ENCODE results near the gene SETDB1. TPM values are rescaled to one million over a fixed set of nuclear protein-coding genes. Genes with fewer than 3 reads are reported as not detected.
A peak's percentile ranks its signal among the peaks of the same experiment; 100 is the strongest.
"Not testable (repeated sequence)": the region's sequence is repeated elsewhere in the genome, so short reads cannot be mapped to it uniquely, and the experiment has no call there.

Gene SETDB1
- total and polyA plus RNA-seq, 7 experiments from 2014 or later = 13.4 to 94.9 (median 57.4) TPM

DNA sequence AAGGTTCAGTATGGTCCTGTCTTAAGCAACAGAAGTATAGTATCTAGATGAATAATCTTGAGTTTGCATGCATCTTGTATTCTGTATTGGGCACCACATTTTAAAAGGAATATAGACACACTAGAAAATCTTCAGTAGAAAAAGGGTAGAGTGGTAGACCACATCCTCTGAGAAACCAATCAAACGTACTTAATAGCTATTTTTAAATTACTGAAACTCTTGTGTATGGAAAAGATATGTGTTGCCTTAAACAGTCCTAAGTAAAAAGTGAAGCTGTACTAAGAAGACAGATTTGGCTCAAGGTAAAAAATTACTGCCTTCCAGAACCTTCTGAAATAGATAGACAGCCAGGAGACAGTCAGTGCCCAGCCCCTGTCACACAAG, 36.1 kb upstream of the SETDB1 start:
- DNase-seq (peak in 6 of 9 donors; percentile 28 to 62 (median 56)), ATAC-seq (peak; percentile 61)
- Mint-ChIP-seq H3K27me3 (peaks cover 0 to 6% (median 0%) of the 10 kb centered on the region in 5 donors), H3K9me3 (peaks cover 0 to 2% (median 0%) of the 10 kb centered on the region in 11 donors), H3K4me1 (peaks cover 16 to 34% (median 29%) of the 10 kb centered on the region in 7 donors), H3K4me3 (peak overlapping the region; percentile 10 to 81 (median 64)), H3K36me3 (peaks cover 0 to 3% (median 0%) of the 10 kb centered on the region in 5 donors), H3K27ac (peak overlapping the region in 5 of 9 donors; percentile 2 to 55 (median 42))
- Histone ChIP-seq H3K27ac (ENCODE audit: low read depth, low read length) (no peak overlapping the region), H3K27me3 (ENCODE audit: control insufficient read depth in 2 of 2, insufficient read depth in 2 of 2, low read length in 2 of 2) (no peaks in the 10 kb centered on the region), H3K9me3 (ENCODE audit: control insufficient read depth in 2 of 3, low read length in 3 of 3) (no peaks in the 10 kb centered on the region), H3K4me3 (ENCODE audit: low read length) (peak overlapping the region; percentile 5), H3K36me3 (ENCODE audit: control insufficient read depth in 2 of 3, insufficient read depth in 3 of 3, low read length in 3 of 3) (no peaks in the 10 kb centered on the region), H3K4me1 (ENCODE audit: control insufficient read depth in 2 of 2, insufficient read depth in 2 of 2, low read length in 2 of 2) (peaks cover 11 to 16% of the 10 kb centered on the region in 2 donors)
- CTCF ChIA-PET = interaction anchor here (0.5 to 1.1 kb wide), 2 partner anchors 21 to 29 kb away, joined by 3 to 4 read pairs; no protein-coding TSS in a partner anchor
- intact Hi-C loops (cut with micrococcal nuclease) = loop anchor here in 1 of 2 donors (1.0 to 2.0 kb wide), 2 partner anchors 14 to 33 kb away; partner anchors contain the start of gene ARNT
- POLR2A ChIA-PET = interaction anchor here (0.7 kb wide), 1 partner anchor 13 kb away, joined by 4 read pairs; no protein-coding TSS in a partner anchor

DNA sequence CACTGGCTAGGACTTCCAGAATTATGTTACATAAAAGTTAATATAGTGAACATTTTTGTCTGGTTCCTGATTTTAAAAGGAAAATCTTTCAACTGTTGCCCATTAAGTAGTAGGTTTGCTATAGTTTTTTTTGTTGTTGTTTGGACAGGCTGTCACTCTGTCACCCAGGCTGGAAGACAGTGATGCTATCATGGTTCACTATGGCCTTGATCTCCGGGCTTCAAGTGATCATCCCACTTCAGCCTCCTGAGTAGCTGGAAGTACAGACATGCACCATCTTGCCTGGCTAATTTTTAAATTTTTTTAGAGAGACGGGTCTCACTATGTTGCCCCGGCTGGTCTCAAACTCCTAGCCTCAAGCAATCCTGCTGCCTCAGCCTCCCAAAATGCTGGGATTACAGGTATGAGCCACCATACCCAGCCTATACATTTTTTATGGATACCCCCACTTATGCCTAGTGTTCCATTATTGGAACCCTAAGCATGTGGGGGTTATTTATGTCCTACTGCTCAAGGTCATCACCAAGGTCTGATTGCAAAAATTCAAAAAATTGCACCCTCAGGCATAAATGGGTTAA, 32.7 kb upstream of the SETDB1 start:
- no peak for ATAC-seq
- ChIA-PET CTCF (no interaction called here), POLR2A (interaction anchor here (0.6 kb wide), 2 partner anchors 264 to 624 kb away, joined by 3 read pairs; partner anchors contain the start of gene APH1A)
- peaks cover 13 to 34% (median 26%) of the 10 kb centered on the region in 7 donors for H3K4me1 Mint-ChIP-seq
- H3K9me3 Mint-ChIP-seq = peaks cover 0 to 2% (median 0%) of the 10 kb centered on the region in 11 donors
- Histone ChIP-seq H3K4me1 (ENCODE audit: control insufficient read depth in 2 of 2, insufficient read depth in 2 of 2, low read length in 2 of 2) (peaks cover 11 to 16% of the 10 kb centered on the region in 2 donors), H3K27ac (ENCODE audit: low read depth, low read length) (no peak overlapping the region), H3K27me3 (ENCODE audit: control insufficient read depth in 2 of 2, insufficient read depth in 2 of 2, low read length in 2 of 2) (no peaks in the 10 kb centered on the region), H3K4me3 (ENCODE audit: low read length) (no peak overlapping the region), H3K9me3 (ENCODE audit: control insufficient read depth in 2 of 3, low read length in 3 of 3) (no peaks in the 10 kb centered on the region), H3K36me3 (ENCODE audit: control insufficient read depth in 2 of 3, insufficient read depth in 3 of 3, low read length in 3 of 3) (no peaks in the 10 kb centered on the region)
- intact Hi-C loops (cut with micrococcal nuclease) = no loop called here
- no peak for DNase-seq
- no peak overlapping the region for H3K4me3 Mint-ChIP-seq
- H3K27ac Mint-ChIP-seq = no peak overlapping the region
- H3K36me3 Mint-ChIP-seq = peaks cover 0 to 3% (median 0%) of the 10 kb centered on the region in 5 donors
- H3K27me3 Mint-ChIP-seq = peaks cover 0 to 9% (median 0%) of the 10 kb centered on the region in 5 donors

DNA sequence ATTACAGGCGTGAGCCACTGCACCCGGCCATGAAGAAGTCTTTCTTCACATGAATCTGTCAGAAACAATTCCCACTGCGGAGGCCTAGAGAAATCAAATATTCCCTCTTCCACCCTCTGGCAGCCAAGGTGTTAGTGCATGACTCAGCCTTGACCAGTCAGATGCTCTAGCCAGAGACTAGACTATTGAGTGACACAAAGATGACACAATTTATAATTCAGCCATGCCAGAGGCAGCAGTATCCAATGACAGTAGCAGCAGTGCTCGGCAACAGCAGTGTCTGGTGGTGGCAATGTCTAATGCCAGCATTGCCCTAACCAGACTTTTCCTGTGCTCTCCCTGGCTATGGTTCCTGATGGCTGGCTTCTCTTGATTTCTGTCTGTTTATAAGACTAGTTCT, 30.5 kb upstream of the SETDB1 start:
- no peaks in the 10 kb centered on the region for H3K36me3 ChIP-seq (ENCODE audit: control insufficient read depth in 2 of 3, insufficient read depth in 3 of 3, low read length in 3 of 3)
- Mint-ChIP-seq H3K9me3 (no peaks in the 10 kb centered on the region), H3K4me1 (peaks cover 2 to 16% (median 11%) of the 10 kb centered on the region in 7 donors), H3K27me3 (peaks cover 0 to 9% (median 0%) of the 10 kb centered on the region in 5 donors), H3K36me3 (no peaks in the 10 kb centered on the region), H3K4me3 (no peak overlapping the region), H3K27ac (no peak overlapping the region)
- H3K4me1 ChIP-seq (ENCODE audit: control insufficient read depth in 2 of 2, insufficient read depth in 2 of 2, low read length in 2 of 2) = peaks cover 0 to 3% of the 10 kb centered on the region in 2 donors
- no peaks in the 10 kb centered on the region for H3K27me3 ChIP-seq (ENCODE audit: control insufficient read depth in 2 of 2, insufficient read depth in 2 of 2, low read length in 2 of 2)
- no peak overlapping the region for H3K4me3 ChIP-seq (ENCODE audit: low read length)
- DNase-seq = no peak
- no peak overlapping the region for H3K27ac ChIP-seq (ENCODE audit: low read depth, low read length)
- ChIA-PET POLR2A (no interaction called here), CTCF (no interaction called here)
- intact Hi-C loops (cut with micrococcal nuclease) = no loop called here
- ATAC-seq = no peak
- no peaks in the 10 kb centered on the region for H3K9me3 ChIP-seq (ENCODE audit: control insufficient read depth in 2 of 3, low read length in 3 of 3)

- H3K4me1 ChIP-seq (ENCODE audit: control insufficient read depth in 2 of 2, insufficient read depth in 2 of 2, low read length in 2 of 2); H3K36me3 Mint-ChIP-seq; H3K27ac Mint-ChIP-seq; H3K9me3 Mint-ChIP-seq; H3K4me3 ChIP-seq (ENCODE audit: low read length); intact Hi-C loops (cut with micrococcal nuclease); DNase-seq; H3K4me3 Mint-ChIP-seq; H3K27me3 ChIP-seq (ENCODE audit: control insufficient read depth in 2 of 2, insufficient read depth in 2 of 2, low read length in 2 of 2); H3K9me3 ChIP-seq (ENCODE audit: control insufficient read depth in 2 of 3, low read length in 3 of 3); H3K4me1 Mint-ChIP-seq; POLR2A ChIA-PET; H3K27ac ChIP-seq (ENCODE audit: low read depth, low read length); H3K36me3 ChIP-seq (ENCODE audit: control insufficient read depth in 2 of 3, insufficient read depth in 3 of 3, low read length in 3 of 3); H3K27me3 Mint-ChIP-seq; ATAC-seq: not testable (repeated sequence)
- CTCF ChIA-PET = interaction anchor here (0.5 kb wide), 1 partner anchor 214 kb away, joined by 4 read pairs; no protein-coding TSS in a partner anchor
These were observed 26.4 kb upstream of the SETDB1 start for GRCh38 chr1:150899795-150900194.

DNA sequence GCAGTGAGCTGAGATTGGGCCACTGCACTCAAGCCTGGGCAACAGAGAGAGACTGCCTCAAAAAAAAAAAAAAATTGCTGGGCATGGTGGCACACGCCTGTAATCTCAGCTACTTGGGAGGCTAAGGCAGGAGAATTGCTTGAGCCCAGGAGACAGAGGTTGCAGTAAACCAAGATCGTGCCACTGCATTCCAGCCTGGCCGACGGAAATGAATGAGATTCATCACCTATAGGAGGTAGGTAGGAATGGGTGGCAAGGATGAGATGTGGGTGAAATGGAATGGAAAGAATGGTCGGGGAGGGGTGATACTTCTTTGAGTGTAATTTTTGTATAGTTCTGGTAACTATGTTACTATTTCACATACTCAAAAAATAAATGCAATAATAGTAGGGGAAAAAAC, 23.8 kb upstream of the SETDB1 start:
- no peak overlapping the region for H3K27ac ChIP-seq (ENCODE audit: low read depth, low read length)
- no peaks in the 10 kb centered on the region for H3K9me3 ChIP-seq (ENCODE audit: control insufficient read depth in 2 of 3, low read length in 3 of 3)
- no peak overlapping the region for H3K27ac Mint-ChIP-seq
- no peak overlapping the region for H3K4me3 Mint-ChIP-seq
- DNase-seq = no peak
- ChIA-PET CTCF (no interaction called here), POLR2A (no interaction called here)
- H3K4me1 ChIP-seq (ENCODE audit: control insufficient read depth in 2 of 2, insufficient read depth in 2 of 2, low read length in 2 of 2) = no peaks in the 10 kb centered on the region
- H3K27me3 Mint-ChIP-seq = peaks cover 0 to 3% (median 0%) of the 10 kb centered on the region in 5 donors
- H3K9me3 Mint-ChIP-seq = no peaks in the 10 kb centered on the region
- no peaks in the 10 kb centered on the region for H3K4me1 Mint-ChIP-seq
- H3K36me3 Mint-ChIP-seq = no peaks in the 10 kb centered on the region
- no peaks in the 10 kb centered on the region for H3K27me3 ChIP-seq (ENCODE audit: control insufficient read depth in 2 of 2, insufficient read depth in 2 of 2, low read length in 2 of 2)
- no peak overlapping the region for H3K4me3 ChIP-seq (ENCODE audit: low read length)
- H3K36me3 ChIP-seq (ENCODE audit: control insufficient read depth in 2 of 3, insufficient read depth in 3 of 3, low read length in 3 of 3) = no peaks in the 10 kb centered on the region
- no peak for ATAC-seq
- intact Hi-C loops (cut with micrococcal nuclease) = no loop called here

- Histone ChIP-seq H3K27ac (ENCODE audit: low read depth, low read length) (no peak overlapping the region), H3K27me3 (ENCODE audit: control insufficient read depth in 2 of 2, insufficient read depth in 2 of 2, low read length in 2 of 2) (no peaks in the 10 kb centered on the region), H3K36me3 (ENCODE audit: control insufficient read depth in 2 of 3, insufficient read depth in 3 of 3, low read length in 3 of 3) (no peaks in the 10 kb centered on the region), H3K4me1 (ENCODE audit: control insufficient read depth in 2 of 2, insufficient read depth in 2 of 2, low read length in 2 of 2) (no peaks in the 10 kb centered on the region), H3K9me3 (ENCODE audit: control insufficient read depth in 2 of 3, low read length in 3 of 3) (no peaks in the 10 kb centered on the region), H3K4me3 (ENCODE audit: low read length) (no peak overlapping the region)
- Mint-ChIP-seq H3K9me3 (no peaks in the 10 kb centered on the region), H3K4me1 (no peaks in the 10 kb centered on the region), H3K27me3 (peaks cover 0 to 3% (median 0%) of the 10 kb centered on the region in 5 donors), H3K27ac (no peak overlapping the region), H3K4me3 (no peak overlapping the region), H3K36me3 (no peaks in the 10 kb centered on the region)
- intact Hi-C loops (cut with micrococcal nuclease) = no loop called here
- POLR2A ChIA-PET = no interaction called here
- CTCF ChIA-PET = no interaction called here
- DNase-seq = no peak
- ATAC-seq = no peak
These were observed 23.4 kb upstream of the SETDB1 start for GRCh38 chr1:150902751-150903150.

- no peak overlapping the region for H3K4me3 ChIP-seq (ENCODE audit: low read length)
- Mint-ChIP-seq H3K27ac (no peak overlapping the region), H3K4me3 (no peak overlapping the region), H3K36me3 (peaks cover 0 to 2% (median 0%) of the 10 kb centered on the region in 5 donors), H3K9me3 (peaks cover 0 to 4% (median 0%) of the 10 kb centered on the region in 11 donors), H3K27me3 (peaks cover 0 to 3% (median 0%) of the 10 kb centered on the region in 5 donors), H3K4me1 (no peaks in the 10 kb centered on the region)
- intact Hi-C loops (cut with micrococcal nuclease) = no loop called here
- POLR2A ChIA-PET = no interaction called here
- ATAC-seq (no peak), DNase-seq (no peak)
- H3K27me3 ChIP-seq (ENCODE audit: control insufficient read depth in 2 of 2, insufficient read depth in 2 of 2, low read length in 2 of 2) = no peaks in the 10 kb centered on the region
- no peaks in the 10 kb centered on the region for H3K9me3 ChIP-seq (ENCODE audit: control insufficient read depth in 2 of 3, low read length in 3 of 3)
- no peak overlapping the region for H3K27ac ChIP-seq (ENCODE audit: low read depth, low read length)
- no peaks in the 10 kb centered on the region for H3K36me3 ChIP-seq (ENCODE audit: control insufficient read depth in 2 of 3, insufficient read depth in 3 of 3, low read length in 3 of 3)
- CTCF ChIA-PET = no interaction called here
- no peaks in the 10 kb centered on the region for H3K4me1 ChIP-seq (ENCODE audit: control insufficient read depth in 2 of 2, insufficient read depth in 2 of 2, low read length in 2 of 2)
These were observed 20.9 kb upstream of the SETDB1 start for GRCh38 chr1:150905301-150905700.
